ENCODE measurements around the gene WDR36.

- no peak for TF ChIP-seq CEBPB (IDR thresholded peaks at IDR 0.05)
- no peak for TF ChIP-seq MAX (IDR thresholded peaks at IDR 0.05)
- no peak for TF ChIP-seq YY1 (IDR thresholded peaks at IDR 0.05; ENCODE audit: low read depth)
- TF ChIP-seq TAF1 (IDR thresholded peaks at IDR 0.05; ENCODE audit: low read depth): no peak
- TF ChIP-seq CREB1 (IDR thresholded peaks at IDR 0.05; ENCODE audit: low read depth): no peak
Observed at GRCh38 chr5:111132731-111133435, 40.7 kb downstream of the WDR36 start.

All from Ishikawa (cell line).